Measurements from ENCODE around the gene NINL.
A peak's percentile ranks its signal among the peaks of the same experiment; 100 is the strongest.
"Not testable (repeated sequence)": the region's sequence is repeated elsewhere in the genome, so short reads cannot be mapped to it uniquely, and the experiment has no call there.

NINL gene

GRCh38 chr20:25584905-25585704 is at the start of gene NINL:
NINL (minus strand) TSS chr20:25585531; CDS start chr20:25526587, 58,944 bp downstream.
- peak; percentile 28 for DNase-seq (ENCODE audit: low spot score)

- DNase-seq (ENCODE audit: low spot score) = no peak
Observed at GRCh38 chr20:25632940-25633790, 47.8 kb upstream of the NINL start.

DNA sequence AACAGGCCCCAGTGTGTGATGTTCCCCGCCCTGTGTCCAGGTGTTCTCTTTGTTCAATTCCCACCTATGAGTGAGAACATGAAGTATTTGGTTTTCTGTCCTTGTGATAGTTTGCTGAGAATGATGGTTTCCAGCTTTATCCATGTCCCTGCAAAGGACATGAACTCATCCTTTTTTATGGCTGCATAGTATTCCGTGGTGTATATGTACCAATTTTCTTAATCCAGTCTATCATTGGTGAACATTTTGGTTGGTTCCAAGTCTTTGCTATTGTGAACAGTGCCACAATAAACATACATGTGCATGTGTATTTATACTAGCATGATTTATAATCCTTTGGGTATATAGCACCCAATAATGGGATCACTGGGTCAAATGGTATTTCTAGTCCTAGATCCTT is 45.3 kb upstream of the NINL start:
- DNase-seq (ENCODE audit: low spot score) = not testable (repeated sequence)

GRCh38 chr20:25629816-25630499 is 44.6 kb upstream of the NINL start:
- DNase-seq (ENCODE audit: low spot score) = no peak

GRCh38 chr20:25626779-25627178 is 41.4 kb upstream of the NINL start:
- DNase-seq (ENCODE audit: low spot score) = no peak

- DNase-seq (ENCODE audit: low spot score) = no peak
Observed at GRCh38 chr20:25624500-25624939, 39.2 kb upstream of the NINL start.

DNA sequence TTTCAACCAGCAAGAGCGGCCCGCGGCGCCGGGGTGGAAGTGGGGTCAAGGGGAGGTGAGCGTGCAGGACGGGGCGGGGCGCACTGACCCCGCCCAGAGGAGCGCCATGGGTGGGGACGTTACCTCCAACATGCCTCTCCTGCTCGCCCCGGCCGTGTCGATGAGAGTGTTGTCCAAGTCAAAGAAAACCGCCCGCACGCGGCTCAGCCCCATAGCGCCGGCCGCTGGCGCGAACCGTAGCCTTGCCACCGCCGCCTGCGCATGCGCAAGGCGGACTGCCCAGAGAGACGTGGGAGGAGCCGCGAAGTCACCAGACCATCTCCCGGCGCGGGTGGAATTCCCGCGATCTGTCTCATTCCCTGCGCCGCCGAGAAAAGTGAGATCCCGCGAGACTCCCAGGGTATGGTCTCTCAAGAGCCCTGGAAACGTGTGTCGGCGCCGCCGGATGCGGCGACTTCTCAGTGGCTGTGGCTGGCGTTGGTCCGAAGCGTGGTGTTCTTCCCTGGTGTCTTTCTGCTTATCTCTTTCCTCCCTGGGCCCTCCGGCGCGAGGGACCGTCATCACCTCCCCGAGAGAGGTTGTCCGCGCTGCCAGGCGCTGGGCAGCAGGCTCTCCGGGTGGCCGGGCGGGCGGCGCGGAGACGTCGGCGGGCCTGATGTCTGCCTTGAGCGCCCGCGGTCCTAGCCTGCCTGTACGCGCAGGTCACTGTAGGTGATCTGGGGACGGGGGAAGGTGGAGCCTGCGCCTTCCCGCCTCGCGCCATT is 38.6 kb upstream of the NINL start, which contains the start of gene NANP:
TSS of gene NANP (minus strand) at position 279 of the 764 bp plus-strand sequence. CDS start at position 213, 66 bp downstream.
- peak; percentile 94 for DNase-seq (ENCODE audit: low spot score)

- peak; percentile 37 for DNase-seq (ENCODE audit: low spot score)
Observed at GRCh38 chr20:25623225-25623735, 37.9 kb upstream of the NINL start.

- DNase-seq (ENCODE audit: low spot score) = no peak
Observed at GRCh38 chr20:25622450-25623224, 37.3 kb upstream of the NINL start.

DNA sequence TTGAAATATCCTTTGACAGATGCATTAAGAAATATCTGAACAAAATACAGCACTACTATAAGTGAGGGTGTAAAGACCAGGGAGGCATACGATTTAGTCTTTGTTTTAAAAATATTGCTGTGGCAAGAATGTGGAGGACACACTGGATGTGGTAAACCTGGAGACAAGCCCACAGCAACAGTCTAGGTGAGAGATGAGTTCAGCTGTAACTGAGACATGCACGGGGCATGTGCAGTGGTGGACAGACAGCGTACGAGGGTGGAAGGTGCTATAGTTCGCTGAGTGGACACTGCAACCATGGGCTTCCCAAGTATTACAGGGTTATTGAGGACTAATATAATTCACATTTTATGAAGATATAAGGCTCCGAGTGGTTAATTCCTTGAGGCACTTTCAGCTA is 36.7 kb upstream of the NINL start:
- no peak for DNase-seq (ENCODE audit: low spot score)

DNA sequence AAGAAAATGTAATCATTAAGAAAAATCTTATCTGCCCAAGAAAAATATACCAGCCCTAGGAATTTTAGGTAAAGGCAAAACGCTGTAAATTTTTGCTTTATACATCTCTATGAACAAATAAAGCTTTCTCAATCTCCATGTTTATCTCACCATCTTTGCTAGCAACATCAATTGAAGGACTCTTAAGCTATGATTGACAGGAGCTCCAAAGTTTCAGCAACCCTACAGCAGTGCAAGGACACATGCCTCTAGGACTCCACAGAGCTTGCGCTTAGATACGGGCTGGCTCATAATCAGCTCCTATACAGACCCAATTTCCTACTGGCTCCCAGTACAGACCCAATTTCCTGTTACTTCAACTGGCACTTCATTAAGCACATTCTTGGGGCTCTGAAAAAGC is 34.2 kb upstream of the NINL start:
- no peak for DNase-seq (ENCODE audit: low spot score)

DNA sequence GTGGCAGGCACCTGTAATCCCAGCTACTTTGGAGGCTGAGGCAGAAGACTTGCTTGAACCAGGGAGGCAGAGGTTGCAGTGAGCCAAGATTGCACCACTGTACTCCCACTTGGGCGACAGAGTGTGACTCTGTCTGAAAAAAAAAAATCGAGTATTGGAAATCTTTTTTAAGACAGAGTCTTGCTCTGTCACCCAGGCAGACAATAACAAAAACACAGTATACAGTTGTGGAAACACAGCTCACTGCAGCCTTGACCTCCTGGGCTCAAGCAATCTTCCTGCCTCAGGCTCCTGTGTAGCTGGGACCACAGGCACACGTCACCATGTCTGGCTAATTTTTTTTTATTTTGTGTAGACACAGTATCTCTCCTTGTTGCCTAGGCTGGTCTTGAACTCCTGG is 23.4 kb upstream of the NINL start:
- DNase-seq (ENCODE audit: low spot score) = no peak

- DNase-seq (ENCODE audit: low spot score) = no peak
Observed at GRCh38 chr20:25606094-25606695, 20.9 kb upstream of the NINL start.

DNA sequence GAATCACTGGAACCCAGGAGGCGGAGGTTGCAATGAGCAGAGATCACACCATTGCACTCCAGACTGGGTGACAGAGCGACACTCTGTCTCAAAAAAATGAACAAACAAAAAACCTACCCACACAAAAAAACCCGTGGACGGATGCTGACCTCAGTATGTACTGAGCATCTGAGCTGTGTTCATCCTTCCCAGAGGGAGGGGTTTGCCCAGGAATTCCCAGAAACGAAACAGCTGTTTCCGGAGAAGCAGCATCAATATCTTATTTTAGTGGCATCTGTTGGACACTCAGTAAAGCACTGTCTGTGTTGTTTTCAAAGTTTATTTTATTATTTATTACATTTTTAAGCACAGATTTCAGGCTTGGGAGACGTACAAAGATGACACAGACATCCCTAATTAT is 19.8 kb upstream of the NINL start:
- no peak for DNase-seq (ENCODE audit: low spot score)

GRCh38 chr20:25604611-25605010 is 19.3 kb upstream of the NINL start:
- no peak for DNase-seq (ENCODE audit: low spot score)

GRCh38 chr20:25602914-25603309 is 17.6 kb upstream of the NINL start:
- DNase-seq (ENCODE audit: low spot score) = not testable (repeated sequence)

DNA sequence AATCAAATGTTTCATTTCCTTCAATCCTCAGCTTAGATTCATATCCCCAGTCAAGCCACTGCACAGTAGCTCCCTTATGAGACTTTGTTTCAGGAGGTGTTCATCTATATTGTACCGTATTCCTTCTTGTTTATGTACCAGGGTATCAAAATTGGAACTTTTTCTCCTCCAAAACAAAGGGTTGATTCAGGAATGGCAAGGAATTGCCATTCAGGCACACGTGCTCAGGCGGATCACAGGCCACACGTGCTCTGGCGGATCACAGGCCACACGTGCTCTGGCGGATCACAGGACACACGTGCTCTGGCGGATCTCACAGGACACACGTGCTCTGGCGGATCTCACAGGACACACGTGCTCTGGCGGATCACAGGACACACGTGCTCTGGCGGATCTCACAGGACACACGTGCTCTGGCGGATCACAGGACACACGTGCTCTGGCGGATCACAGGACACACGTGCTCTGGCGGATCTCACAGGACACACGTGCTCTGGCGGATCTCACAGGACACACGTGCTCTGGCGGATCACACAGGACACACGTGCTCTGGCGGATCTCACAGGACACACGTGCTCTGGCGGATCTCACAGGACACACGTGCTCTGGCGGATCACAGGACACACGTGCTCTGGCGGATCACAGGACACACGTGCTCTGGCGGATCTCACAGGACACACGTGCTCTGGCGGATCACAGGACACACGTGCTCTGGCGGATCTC is 17.0 kb upstream of the NINL start:
- not testable (repeated sequence) for DNase-seq (ENCODE audit: low spot score)

DNA sequence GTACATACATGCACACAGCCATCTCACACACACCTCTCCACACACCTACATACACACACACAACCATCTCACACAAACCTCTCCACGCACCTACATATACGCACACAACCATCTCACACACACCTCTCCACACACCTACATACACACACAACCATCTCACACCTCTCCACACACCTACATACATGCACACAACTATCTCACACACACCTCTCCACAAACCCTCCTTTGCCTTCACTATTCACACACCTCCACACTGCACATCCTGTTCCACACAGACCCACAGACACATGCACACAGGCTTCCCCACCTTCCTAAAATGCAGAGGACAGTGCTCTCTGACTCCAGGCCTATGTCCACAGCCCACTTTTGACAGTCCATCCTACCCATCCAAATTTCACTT is 16.3 kb upstream of the NINL start:
- no peak for DNase-seq (ENCODE audit: low spot score)

- no peak for DNase-seq (ENCODE audit: low spot score)
Observed at GRCh38 chr20:25600632-25601031, 15.3 kb upstream of the NINL start.
